Astrocyte of the spinal cord (primary cell): Measurements from ENCODE around the gene SPPL3.
A peak's percentile ranks its signal among the peaks of the same experiment; 100 is the strongest.

Source experiments
- DNase-seq: peaks from one replicate; pipeline ENCODE4 v3.0.0; 2011; ENCODE audit warnings: low read depth, low spot score
- H3K4me3 ChIP-seq: 2 replicates; pipeline ENCODE4 v1.5.1; 2011; ENCODE audit warnings: low read depth, mild to moderate bottlenecking, low read length, moderate library complexity
- CTCF ChIP-seq: IDR thresholded peaks from 2 replicates; pipeline ENCODE4 v1.5.1; 2012; ENCODE audit warnings: low read depth, mild to moderate bottlenecking, low read length, inconsistent platforms
- in situ Hi-C: cut with HindIII; loops from 2 replicates; pipeline ENCODE4 v1.10.0; 2017; ENCODE audit warnings: low sequenced_read_pairs

The SPPL3 gene

DNA sequence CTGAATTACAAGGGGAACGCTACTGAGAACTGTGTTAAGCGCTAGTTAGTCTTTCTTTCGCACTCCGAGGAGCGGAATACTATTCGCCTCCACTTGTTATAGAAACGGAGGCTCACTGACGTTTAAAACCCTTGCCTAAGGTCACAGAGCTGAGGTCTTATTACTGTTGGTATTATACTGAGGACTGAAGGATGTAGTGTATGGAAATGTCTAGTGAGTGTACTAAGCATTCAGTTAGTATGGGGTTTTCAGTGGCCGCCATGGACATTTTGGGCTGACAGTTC lies 177.7 kb downstream of the SPPL3 start:
- no peak for DNase-seq
- TF ChIP-seq CTCF, result no peak
- in situ Hi-C loops, result no loop called here
- H3K4me3 ChIP-seq, result no peak overlapping the region

DNA sequence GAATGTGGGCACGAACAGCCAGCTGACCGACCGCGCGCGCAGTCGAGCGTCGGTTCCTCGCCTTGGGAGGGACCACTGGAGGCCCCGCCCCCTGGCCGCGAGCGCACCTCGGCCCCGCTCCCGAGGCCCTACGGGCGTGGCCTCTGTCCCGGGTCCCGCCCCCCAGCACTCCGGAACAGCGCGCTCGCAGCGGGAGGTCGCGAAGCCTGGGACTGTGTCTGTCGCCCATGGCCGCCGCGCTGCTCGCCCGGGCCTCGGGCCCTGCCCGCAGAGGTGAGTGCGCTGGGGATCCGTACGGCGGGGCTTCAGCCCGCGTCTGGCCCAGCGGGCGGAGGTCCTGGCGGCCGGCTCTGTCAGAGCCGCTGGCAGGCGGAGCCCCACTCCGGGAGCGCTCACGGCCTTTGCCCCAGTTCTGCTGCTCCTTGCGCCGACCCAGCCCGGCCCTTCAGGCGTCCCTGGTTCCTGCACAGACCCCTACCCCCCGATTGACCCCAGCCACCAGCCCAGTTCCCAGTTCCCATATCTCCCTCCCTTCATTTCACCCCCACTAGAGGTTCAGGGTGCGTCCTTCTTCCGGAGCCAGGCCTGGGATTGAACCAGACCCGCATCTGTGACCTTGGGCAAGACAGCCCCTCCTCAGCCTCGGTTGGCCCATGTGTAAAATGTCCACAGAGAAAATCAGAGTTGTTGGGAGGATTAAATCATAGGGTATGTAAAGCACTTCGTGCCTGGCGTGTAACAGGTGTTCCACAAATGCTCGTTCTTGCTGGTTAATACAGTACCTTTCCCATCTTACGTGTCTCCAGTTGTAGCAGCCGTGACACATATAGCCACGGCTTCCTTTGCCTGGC lies 178.3 kb downstream of the SPPL3 start, which contains the start of gene ACADS:
TSS of gene ACADS (plus strand) at position 168 of the 851 bp plus-strand sequence. CDS start at position 228, 60 bp downstream.
- TF ChIP-seq CTCF, result no peak
- peak; percentile 78 for DNase-seq
- peak within 1 kb of the TSS; percentile 47 for H3K4me3 ChIP-seq
- in situ Hi-C loops, result no loop called here

- peak overlapping the region; percentile 47 for H3K4me3 ChIP-seq
- DNase-seq, result peak; percentile 3
- no peak for TF ChIP-seq CTCF
- in situ Hi-C loops, result no loop called here
Observed at GRCh38 chr12:120725151-120725658, 179.0 kb downstream of the SPPL3 start.

DNA sequence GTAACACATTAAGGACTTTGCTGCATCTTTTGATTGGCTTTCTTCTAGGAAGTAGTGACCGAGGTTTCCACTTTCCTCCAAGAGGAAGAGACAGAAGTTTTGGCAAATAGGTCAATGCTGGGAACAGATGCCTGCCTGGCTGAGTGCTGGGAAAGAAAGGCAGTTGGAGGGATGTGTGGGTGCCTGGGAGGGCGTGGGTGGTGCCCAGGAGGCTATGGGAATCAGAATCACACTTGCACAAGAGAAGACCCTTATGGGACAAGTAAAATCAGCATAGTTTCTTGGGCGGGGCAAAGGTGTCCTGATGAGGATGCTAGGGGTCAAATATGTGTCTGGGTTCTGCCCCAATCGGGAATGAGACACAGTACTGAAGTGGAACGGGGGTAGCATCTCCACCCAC lies 179.4 kb downstream of the SPPL3 start:
- H3K4me3 ChIP-seq, result no peak overlapping the region
- in situ Hi-C loops, result no loop called here
- no peak for TF ChIP-seq CTCF
- DNase-seq, result no peak

DNA sequence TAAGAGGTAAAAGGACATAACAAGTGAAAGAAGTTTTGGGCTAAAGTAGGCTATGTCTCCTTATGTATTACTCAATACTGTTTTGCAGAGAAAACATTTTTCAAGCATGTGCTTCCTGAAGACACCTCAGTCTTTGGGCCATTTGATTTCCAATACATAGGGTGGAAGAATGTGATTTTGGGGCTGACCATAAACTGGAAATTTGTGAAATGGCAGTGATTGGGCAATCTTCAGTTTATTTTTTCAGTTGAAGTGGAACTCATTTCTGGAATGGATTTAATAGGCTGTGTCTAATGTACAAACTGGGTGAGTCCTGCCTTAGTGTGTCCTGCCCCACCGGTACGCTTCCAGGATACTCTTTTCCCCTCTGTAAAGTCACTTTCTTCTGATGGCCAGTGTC lies 181.4 kb downstream of the SPPL3 start:
- no peak overlapping the region for H3K4me3 ChIP-seq

DNA sequence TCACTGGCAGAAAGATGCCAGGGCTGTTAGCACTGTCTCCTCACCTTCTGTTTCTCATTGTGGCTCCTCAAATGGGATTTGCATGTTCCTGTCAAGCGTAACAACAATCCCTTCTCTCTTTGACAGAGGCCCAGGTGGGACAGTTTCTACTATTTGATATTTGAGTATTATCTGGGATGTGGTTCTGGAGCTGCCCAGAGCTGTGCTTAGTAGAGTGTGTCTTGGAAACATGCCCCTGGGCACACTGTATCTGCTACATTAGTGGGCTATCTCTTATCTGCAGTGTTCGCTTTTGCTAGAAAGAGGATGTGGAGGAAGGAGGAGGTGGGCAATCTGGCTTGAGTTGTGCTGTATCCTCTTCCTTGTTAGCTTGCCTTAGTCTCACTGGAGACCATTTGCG lies 182.3 kb downstream of the SPPL3 start:
- H3K4me3 ChIP-seq, result no peak overlapping the region
- DNase-seq, result no peak
- in situ Hi-C loops, result no loop called here
- TF ChIP-seq CTCF, result no peak

More for the DNA sequence above, 181.4 kb downstream of the SPPL3 start:
- DNase-seq, result no peak
- in situ Hi-C loops, result no loop called here
- no peak for TF ChIP-seq CTCF
